AG10803 (cell line): ENCODE results near the gene CERK.

ENCODE experiments used
- DNase-seq: peaks from one replicate; pipeline ENCODE4 v3.0.0; 2010; ENCODE audit warnings: low read depth
- H3K4me3 ChIP-seq: 2 replicates; pipeline ENCODE4 v1.5.1; 2011; ENCODE audit warnings: mild to moderate bottlenecking, low read length, control low read depth
- TF ChIP-seq, protein P1 (sequence below): conservative IDR thresholded peaks from 2 replicates; pipeline ENCODE4 v1.5.1; 2011; ENCODE audit warnings: mild to moderate bottlenecking, low read length, control low read depth, inconsistent platforms

The CERK gene

DNA sequence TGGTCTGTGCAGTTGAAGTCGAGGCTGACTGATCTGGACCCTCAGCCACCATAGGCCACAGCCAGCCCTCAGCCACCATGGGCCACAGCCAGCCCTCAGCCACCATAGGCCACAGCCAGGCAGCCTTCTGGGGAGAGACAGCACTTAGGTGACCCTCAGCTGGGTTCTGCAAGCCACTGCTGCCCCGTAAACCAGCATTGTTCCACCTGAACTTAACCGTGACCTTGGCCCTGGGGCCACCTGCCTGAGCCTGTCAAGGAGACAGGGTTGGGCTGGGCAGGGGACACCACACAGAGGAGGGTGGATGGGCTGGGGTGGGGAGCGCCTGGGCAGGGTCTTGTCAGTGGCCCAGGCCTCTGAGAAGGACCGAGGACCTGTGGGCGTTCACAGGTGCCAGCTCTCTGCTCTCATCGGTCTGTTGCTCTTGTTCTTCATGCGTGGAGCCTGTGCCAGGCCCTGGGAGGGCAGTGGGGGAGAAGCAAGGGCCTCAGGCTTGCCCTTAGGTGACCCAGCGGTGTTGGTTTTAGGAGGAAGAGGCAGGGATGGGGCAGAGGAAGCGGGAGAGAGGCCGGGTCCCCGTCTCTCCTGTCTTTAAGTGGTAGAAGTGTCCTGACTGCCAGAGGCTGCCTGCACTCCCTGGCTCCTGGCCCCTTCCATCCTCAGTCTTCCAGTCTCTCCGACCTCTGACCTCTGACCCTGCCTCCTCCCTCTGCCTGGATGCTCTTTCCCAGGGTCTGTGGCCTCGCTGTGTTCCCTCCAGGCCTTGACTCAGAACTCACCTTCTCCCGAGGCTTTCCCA lies 81.0 kb downstream of the CERK start:
- TF ChIP-seq, protein P1, sequence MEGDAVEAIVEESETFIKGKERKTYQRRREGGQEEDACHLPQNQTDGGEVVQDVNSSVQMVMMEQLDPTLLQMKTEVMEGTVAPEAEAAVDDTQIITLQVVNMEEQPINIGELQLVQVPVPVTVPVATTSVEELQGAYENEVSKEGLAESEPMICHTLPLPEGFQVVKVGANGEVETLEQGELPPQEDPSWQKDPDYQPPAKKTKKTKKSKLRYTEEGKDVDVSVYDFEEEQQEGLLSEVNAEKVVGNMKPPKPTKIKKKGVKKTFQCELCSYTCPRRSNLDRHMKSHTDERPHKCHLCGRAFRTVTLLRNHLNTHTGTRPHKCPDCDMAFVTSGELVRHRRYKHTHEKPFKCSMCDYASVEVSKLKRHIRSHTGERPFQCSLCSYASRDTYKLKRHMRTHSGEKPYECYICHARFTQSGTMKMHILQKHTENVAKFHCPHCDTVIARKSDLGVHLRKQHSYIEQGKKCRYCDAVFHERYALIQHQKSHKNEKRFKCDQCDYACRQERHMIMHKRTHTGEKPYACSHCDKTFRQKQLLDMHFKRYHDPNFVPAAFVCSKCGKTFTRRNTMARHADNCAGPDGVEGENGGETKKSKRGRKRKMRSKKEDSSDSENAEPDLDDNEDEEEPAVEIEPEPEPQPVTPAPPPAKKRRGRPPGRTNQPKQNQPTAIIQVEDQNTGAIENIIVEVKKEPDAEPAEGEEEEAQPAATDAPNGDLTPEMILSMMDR: no peak
- H3K4me3 ChIP-seq: no peak overlapping the region
- DNase-seq: no peak

DNA sequence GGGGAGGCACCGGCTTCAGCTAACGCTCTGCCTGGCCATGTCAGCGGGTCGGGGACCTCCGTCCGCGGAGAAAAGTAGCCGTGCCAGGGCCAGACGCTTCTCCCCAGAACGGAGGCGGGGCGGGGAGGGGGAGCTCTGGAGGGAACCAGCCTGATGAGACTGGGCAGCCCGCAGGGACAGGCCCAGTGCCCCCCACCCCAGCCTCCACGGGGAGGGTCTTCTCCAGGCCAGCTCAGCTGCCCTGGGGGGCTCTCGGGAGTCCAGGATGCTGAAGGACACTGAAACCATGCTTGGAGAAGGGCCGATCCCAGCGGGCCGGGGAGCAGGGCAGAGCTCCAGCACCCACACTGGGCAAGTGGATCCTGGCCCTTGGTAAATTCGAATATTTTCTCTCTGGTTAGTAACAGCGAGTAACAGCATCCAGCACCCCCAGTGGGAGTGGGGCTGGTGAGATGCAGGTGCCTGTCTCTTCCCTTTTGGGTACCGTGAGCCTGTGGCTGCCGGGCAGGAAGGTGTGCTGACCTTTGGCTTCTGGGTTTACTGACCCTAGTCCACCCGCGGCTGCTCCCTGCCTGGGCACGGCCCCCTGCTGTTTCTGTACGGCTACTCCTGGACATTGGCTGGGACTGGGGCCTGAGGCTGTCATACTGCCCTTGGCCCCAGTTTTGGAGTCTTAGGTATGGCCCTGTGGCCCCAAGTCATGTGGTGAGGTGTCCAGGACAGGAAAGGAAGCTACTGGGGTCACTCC lies 82.0 kb downstream of the CERK start:
- TF ChIP-seq, protein P1: no peak
- H3K4me3 ChIP-seq: no peak overlapping the region
- DNase-seq: no peak

DNA sequence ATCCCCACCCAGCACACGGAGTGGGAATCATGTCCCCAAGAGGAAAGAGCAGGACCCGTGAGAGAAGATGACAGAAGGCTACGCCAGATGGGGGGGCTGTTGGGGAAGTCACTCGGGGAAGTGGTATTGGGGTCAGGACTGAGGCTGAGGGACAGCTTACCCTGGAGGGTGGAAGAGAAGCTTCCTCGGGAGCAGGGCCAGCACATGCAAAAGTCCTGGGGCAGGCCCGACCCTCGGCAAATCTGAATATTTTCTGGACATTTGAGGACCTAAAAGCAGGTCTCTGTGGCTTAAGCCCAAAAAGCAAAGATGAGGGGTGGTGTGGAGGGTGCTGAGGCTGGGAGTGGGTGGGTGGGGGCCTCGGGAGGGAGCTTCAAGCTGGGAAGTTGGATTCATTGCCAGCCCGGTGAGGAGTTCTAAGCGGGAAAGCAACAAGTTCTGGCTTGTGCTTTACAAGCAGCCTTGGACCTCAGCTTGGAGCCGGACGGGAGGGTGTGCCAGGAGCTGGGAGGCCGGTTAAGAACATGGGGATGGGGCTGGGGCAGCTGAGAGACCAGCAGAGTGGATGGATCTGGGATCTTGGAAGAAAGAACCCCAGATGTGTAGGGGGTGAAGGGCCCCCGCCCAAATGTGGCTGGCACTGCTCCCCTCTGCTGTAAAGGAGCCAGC lies 83.0 kb downstream of the CERK start:
- TF ChIP-seq, protein P1: no peak
- DNase-seq: no peak
- no peak overlapping the region for H3K4me3 ChIP-seq

DNA sequence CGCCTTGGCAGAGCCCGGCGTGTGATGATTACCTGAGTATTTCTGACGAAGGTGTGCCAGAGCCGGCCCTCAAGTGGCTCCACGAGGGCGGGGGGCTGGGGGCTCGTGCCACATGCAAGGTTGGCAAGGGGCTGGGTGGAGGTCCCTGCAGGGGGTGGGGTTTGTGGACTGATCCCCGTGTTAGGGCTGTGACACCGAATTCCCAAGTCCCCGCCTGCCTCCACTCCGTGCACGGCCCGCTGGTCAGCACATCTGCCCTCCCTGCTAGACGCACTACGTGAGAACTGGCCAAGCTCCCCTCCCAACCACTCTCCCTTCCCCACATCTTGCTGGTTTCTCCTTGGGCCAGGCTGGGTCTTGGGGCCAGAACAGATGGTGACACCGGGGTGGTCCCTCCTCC lies 83.6 kb downstream of the CERK start:
- no peak overlapping the region for H3K4me3 ChIP-seq
- TF ChIP-seq, protein P1: no peak
- no peak for DNase-seq

DNA sequence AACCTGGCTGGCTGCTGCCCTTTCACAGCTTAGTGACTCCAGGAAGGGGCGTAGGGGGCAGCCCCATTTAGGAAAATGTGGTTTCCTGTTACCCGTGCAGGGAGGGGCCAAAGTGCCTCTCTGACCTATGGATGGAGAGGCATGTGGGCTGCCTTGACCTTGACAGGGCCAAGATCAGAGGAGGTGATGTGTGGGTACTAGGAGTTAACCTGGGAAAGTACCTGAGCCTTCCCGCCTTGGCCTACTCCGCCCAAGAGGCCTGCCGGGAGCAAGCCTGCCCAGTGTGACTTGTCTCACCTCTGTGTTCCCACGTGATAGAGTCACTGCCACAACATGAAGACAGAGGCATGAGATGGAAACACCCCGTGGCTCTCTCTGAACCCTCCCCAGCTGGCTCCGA lies 84.5 kb downstream of the CERK start:
- no peak overlapping the region for H3K4me3 ChIP-seq
- DNase-seq: no peak
- TF ChIP-seq, protein P1: no peak

DNA sequence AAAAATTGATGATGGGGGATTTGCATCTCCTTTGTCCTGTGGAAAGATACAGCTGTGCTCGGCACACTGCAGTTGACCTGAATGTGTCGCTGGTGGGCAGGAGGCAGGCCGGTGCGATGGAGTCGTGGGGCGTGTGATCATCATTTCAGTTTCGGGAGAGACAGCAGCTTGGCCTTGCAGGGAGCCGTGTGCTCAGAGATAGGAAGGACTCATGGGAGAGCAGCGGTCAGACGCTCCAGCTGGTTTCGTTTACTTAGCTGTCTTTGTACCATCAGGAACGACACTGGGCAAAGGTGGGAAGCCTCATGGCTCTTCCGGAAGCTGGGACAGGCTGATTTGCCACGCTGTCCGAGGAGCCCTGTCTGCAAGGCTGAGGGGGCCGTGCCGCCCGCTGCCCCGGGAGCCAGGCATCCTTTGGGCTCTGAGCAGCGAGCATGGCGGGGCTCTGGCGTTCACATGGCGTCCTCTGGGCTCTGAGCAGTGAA lies 85.2 kb downstream of the CERK start:
- no peak overlapping the region for H3K4me3 ChIP-seq
- no peak for DNase-seq
- TF ChIP-seq, protein P1: no peak
